ENCODE results near the gene RNU6-7.

Gene RNU6-7

GRCh38 chr14:32246751-32247150 lies 44.9 kb downstream of the RNU6-7 start:
- Histone ChIP-seq H3K4me1 (ENCODE audit: low read length) (no peaks in the 10 kb centered on the region), H3K9ac (ENCODE audit: low read length) (no peak overlapping the region), H3K4me2 (ENCODE audit: low read length) (no peak overlapping the region), H4K20me1 (ENCODE audit: insufficient read depth, low read length) (no peaks in the 10 kb centered on the region), H3K4me3 (ENCODE audit: low read length) (no peak overlapping the region), H3K9me3 (ENCODE audit: insufficient read depth, low read length) (no peaks in the 10 kb centered on the region), H2AFZ (ENCODE audit: low read depth, low read length) (no peak overlapping the region), H3K36me3 (replicated peaks; ENCODE audit: low read depth, low read length) (no peaks in the 10 kb centered on the region), H3K79me2 (ENCODE audit: low read length) (no peaks in the 10 kb centered on the region), H3K27me3 (ENCODE audit: low read depth, low read length) (no peaks in the 10 kb centered on the region), H3K27ac (ENCODE audit: low read length) (no peak overlapping the region)
- TF ChIP-seq EZH2phosphoT487 (IDR thresholded peaks at IDR 0.05; ENCODE audit: low read depth): no peak
- TF ChIP-seq CTCF (IDR thresholded peaks at IDR 0.05; ENCODE audit: low read depth, low read length): no peak

- no peak overlapping the region for H3K27ac ChIP-seq (ENCODE audit: low read length)
- H2AFZ ChIP-seq (ENCODE audit: low read depth, low read length): no peak overlapping the region
- H3K4me3 ChIP-seq (ENCODE audit: low read length): no peak overlapping the region
- no peaks in the 10 kb centered on the region for H3K79me2 ChIP-seq (ENCODE audit: low read length)
- no peak overlapping the region for H3K4me2 ChIP-seq (ENCODE audit: low read length)
- TF ChIP-seq EZH2phosphoT487 (IDR thresholded peaks at IDR 0.05; ENCODE audit: low read depth): no peak
- no peak for TF ChIP-seq CTCF (IDR thresholded peaks at IDR 0.05; ENCODE audit: low read depth, low read length)
- H3K9me3 ChIP-seq (ENCODE audit: insufficient read depth, low read length): no peaks in the 10 kb centered on the region
- no peaks in the 10 kb centered on the region for H3K36me3 ChIP-seq (replicated peaks; ENCODE audit: low read depth, low read length)
- no peaks in the 10 kb centered on the region for H4K20me1 ChIP-seq (ENCODE audit: insufficient read depth, low read length)
- no peak overlapping the region for H3K9ac ChIP-seq (ENCODE audit: low read length)
- no peaks in the 10 kb centered on the region for H3K4me1 ChIP-seq (ENCODE audit: low read length)
- no peaks in the 10 kb centered on the region for H3K27me3 ChIP-seq (ENCODE audit: low read depth, low read length)
These were observed 47.5 kb downstream of the RNU6-7 start for GRCh38 chr14:32249371-32249770.

GRCh38 chr14:32249780-32250179 lies 47.9 kb downstream of the RNU6-7 start:
- H3K27ac ChIP-seq (ENCODE audit: low read length): no peak overlapping the region
- TF ChIP-seq CTCF (IDR thresholded peaks at IDR 0.05; ENCODE audit: low read depth, low read length): no peak
- TF ChIP-seq EZH2phosphoT487 (IDR thresholded peaks at IDR 0.05; ENCODE audit: low read depth): no peak
- no peak overlapping the region for H3K4me2 ChIP-seq (ENCODE audit: low read length)

GRCh38 chr14:32250681-32251080 lies 48.8 kb downstream of the RNU6-7 start:
- no peak overlapping the region for H3K4me3 ChIP-seq (ENCODE audit: low read length)
- no peaks in the 10 kb centered on the region for H3K9me3 ChIP-seq (ENCODE audit: insufficient read depth, low read length)
- H3K27me3 ChIP-seq (ENCODE audit: low read depth, low read length): no peaks in the 10 kb centered on the region
- no peak overlapping the region for H3K4me2 ChIP-seq (ENCODE audit: low read length)
- H3K4me1 ChIP-seq (ENCODE audit: low read length): no peaks in the 10 kb centered on the region
- H2AFZ ChIP-seq (ENCODE audit: low read depth, low read length): no peak overlapping the region
- H3K79me2 ChIP-seq (ENCODE audit: low read length): no peaks in the 10 kb centered on the region
- H4K20me1 ChIP-seq (ENCODE audit: insufficient read depth, low read length): no peaks in the 10 kb centered on the region
- H3K9ac ChIP-seq (ENCODE audit: low read length): no peak overlapping the region
- no peak overlapping the region for H3K27ac ChIP-seq (ENCODE audit: low read length)
- TF ChIP-seq EZH2phosphoT487 (IDR thresholded peaks at IDR 0.05; ENCODE audit: low read depth): no peak
- no peak for TF ChIP-seq CTCF (IDR thresholded peaks at IDR 0.05; ENCODE audit: low read depth, low read length)
- no peaks in the 10 kb centered on the region for H3K36me3 ChIP-seq (replicated peaks; ENCODE audit: low read depth, low read length)

More at GRCh38 chr14:32249780-32250179, 47.9 kb downstream of the RNU6-7 start:
- Histone ChIP-seq H3K4me1 (ENCODE audit: low read length) (no peaks in the 10 kb centered on the region), H3K79me2 (ENCODE audit: low read length) (no peaks in the 10 kb centered on the region), H4K20me1 (ENCODE audit: insufficient read depth, low read length) (no peaks in the 10 kb centered on the region), H2AFZ (ENCODE audit: low read depth, low read length) (no peak overlapping the region), H3K27me3 (ENCODE audit: low read depth, low read length) (no peaks in the 10 kb centered on the region), H3K4me3 (ENCODE audit: low read length) (no peak overlapping the region), H3K36me3 (replicated peaks; ENCODE audit: low read depth, low read length) (no peaks in the 10 kb centered on the region), H3K9ac (ENCODE audit: low read length) (no peak overlapping the region), H3K9me3 (ENCODE audit: insufficient read depth, low read length) (no peaks in the 10 kb centered on the region)
